Activated CD8-positive, alpha-beta memory T cell treated with anti-CD3 and anti-CD28 coated beads for 4 hours (primary cell): ENCODE data around the gene IRGC.

Source experiments
- DNase-seq, 2 donors: peaks; one replicate each; pipeline ENCODE4 v3.0.0-alpha.2; 2020; ENCODE audit warnings: low read depth in 2 of 2

The IRGC gene

DNA sequence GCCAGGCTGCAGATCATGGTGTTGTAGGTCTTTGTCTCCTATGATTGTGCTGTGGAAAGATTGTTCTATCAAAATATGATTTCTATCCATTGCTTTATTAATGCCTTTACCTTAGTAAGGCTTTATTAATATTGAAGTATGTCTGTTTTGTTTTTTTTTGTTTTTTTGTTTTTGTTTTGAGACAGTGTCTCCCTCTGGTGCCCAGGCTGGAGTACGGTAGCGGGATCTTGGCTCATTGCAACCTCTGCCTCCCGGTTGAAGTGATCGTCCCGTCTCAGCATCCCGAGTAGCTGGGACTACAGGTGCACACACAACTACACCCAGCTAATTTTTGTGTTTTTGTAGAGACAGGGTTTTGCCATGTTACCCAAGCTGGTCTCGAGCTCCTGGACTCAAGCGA lies 7.7 kb downstream of the IRGC start:
- DNase-seq, result no peak

DNA sequence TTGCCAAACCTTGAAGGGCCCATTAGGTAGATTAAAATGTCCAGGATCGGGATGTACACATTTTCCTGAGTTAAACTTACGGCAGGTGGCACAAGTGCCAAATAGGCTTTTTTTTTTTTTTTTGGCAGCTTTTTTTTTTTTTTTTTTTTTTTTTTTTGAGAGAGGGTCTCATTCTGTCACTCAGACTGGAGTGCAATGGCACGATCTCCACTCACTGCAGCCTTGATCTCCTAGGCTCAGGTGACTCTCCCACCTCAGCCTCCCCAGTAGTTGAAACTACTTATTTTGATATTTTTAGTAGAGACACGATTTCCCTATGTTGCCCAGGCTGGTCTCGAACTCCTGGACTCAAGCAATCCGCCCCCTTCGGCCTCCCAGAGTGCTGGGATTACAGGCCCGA lies 9.0 kb downstream of the IRGC start:
- DNase-seq, result no peak

DNA sequence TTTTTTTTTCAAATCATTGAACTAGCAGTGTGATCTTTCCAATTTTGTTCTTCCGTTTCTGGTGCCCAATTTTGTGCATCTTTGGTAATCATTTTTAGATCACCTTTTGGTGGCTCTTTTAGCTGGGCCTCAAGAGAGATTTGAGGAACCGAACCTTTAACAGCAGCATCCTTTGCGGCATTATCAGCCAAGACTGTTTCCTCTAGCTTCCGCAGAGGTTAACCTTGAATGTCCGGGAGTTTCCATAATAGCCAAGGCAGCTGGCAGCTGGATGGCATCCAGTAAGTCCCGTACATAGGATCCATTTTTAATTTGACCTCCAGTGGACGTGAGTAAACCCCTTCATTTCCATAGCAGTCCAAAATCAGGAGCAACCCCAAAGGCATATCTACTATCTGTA lies 9.6 kb downstream of the IRGC start:
- no peak for DNase-seq

DNA sequence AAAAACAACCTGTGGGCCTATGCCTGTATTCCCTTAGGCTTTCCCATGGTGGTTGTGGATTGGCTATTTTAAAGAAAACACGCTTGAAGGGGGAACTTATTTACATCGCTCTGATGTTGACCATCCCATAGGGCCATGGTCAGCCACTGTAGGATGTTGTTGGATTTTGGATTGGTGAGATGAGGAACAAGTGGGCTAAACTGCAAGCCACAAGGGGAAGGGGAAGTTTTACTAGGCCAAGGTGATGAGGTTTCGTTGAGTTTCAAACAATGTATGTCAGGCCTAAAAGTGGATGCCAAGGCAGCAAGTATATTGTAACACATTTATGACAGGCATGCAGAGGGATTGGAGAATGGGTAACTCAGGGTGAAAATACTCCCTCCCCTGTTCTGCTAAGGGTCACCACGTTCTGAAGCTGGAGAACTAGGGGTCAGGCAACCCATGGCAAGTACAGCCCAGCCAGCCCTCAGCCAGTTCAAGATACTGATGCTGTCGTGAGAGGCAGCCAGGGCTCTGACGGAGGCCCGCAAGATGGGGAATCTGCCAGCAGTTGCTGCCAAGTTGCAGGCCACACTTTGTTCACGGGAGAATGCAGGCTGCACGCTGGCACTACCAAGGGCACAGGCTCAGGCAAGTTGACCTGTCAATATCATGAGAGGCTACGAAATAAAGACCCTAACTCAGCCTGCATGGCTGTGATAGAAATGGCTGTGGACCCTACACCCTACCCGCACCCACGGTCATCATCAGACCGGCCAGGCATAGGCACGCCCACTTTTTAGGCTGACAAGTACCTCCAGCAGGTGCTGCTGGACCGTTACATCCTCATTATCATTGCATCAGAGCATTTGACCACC lies 11.1 kb downstream of the IRGC start:
- no peak for DNase-seq

DNA sequence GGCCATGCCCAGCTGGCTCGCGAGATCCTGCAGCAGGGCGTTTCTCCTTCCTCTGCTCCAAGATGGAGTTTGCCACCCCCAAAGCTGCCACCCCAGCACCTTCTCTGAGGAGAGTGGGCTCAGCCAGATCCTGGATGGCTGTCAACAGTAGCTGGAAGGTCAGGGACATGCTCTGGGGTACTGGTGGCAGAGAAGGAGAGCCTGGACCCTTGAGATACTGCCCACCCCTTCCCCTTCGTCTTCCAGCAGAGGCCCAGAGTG lies 11.6 kb downstream of the IRGC start:
- DNase-seq, result no peak

DNA sequence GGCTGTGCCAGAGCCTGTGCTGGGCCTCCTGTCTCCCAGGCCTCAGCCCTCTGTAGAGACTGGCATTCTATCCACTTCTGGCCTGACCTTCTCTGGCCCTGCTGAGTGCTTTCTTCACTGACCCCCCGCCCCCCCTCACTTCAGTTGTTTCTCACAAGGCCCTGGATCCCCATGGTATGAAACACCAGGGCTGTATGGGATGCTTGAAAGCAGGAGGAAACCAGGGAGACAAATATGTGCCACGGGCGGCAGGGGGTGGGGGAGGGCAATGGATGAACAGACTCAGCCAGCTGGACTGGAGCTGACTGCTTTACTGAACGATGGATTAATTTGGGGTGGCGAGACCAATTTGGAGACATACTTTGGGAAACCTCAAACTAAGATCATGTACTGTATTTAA lies 14.0 kb downstream of the IRGC start:
- no peak for DNase-seq

DNA sequence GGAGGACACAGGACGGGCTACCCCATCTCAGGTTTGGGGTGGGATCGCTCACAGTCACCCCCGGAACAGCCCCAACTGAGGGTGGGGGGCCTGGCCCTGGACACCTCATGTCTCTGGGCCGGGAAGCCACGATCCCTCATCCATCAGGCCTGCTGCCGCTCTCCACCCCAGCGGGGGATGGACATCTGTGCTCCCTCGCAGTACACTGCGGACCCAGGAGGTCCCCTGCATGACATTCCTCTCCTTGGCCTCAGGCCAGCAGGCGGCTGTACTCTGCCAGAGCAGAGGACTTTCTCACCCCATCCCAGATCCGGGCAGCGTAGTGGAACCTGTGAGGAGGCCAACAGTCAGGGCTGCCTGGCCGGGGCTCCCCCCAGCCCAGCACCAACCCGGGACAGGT lies 15.5 kb downstream of the IRGC start:
- no peak for DNase-seq

DNA sequence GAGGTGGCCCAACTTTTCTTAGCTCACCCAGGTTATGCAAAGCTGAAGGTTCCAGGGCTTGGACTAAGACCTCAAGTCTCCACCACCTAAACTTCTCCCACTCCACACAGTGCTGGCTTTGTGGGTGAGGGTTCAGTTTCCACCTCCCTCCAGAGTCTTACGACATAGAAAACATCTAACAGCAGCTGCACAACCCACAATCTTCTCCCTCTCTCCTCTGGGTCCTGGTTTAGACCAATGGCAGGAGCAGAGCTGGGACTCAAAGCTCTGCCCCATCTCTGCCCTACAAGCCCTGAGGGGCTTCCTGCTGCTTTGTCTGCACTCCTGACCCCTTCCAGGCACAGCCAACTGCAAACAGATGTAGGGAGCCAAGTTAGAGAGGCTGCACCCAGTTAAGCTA lies 16.0 kb downstream of the IRGC start:
- DNase-seq, result no peak

DNA sequence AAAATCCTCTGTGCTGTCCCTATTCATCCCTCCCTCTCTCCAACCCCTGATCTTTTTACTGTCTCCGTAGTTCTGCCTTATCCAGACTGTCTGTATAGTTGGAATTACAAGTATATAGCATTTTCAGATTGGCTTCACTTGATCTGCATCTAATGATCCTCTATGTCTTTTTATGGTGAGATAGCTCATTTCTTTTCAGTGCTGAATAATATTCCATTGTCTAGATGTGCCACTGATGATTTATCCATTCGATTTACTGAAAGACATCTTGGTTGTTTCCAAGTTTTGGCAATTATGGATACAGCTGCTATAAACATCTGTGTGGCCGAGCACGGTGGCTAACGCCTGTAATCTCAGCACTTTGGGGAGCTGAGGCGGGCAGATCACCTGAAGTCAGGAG lies 19.1 kb downstream of the IRGC start:
- no peak for DNase-seq

DNA sequence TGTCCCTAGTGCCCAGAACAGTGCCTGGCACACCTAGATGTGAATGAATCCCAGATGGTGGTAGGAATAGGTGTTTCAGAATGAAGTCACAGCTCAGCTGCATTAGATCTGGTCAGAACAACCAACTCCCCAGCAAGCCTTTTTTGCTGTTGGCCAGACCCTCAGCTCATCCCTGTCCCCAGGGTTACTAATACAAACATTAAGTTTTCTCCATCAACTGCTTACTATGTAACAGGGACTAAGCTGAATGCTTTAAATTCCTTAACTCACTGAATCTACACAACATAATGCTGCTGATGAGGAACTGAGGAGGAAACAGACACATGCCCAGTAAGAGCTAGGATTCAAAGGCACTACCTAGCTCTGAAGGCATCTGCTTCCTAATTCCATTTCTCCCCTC lies 20.1 kb downstream of the IRGC start:
- no peak for DNase-seq

DNA sequence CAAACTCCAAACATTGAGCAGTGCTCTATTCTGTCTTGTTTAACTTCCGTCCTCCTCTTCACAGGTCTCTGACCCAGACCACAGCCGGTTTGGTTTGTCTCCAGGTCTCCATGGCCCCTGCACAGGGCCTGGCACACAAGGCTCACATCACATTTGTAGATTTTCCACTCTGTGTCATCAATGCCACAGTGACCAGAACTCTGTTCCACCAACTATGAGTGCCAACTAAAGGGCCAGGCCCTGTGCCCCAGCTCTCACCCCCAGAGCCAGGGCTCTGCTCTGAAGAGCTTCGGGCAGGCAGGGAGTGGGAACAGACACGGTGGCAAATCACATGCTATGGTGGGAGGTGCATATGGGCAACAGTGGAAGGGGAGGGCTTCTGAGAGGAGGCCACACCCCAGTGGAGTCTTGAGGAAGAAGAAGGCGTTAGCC lies 22.9 kb downstream of the IRGC start:
- DNase-seq, result no peak

DNA sequence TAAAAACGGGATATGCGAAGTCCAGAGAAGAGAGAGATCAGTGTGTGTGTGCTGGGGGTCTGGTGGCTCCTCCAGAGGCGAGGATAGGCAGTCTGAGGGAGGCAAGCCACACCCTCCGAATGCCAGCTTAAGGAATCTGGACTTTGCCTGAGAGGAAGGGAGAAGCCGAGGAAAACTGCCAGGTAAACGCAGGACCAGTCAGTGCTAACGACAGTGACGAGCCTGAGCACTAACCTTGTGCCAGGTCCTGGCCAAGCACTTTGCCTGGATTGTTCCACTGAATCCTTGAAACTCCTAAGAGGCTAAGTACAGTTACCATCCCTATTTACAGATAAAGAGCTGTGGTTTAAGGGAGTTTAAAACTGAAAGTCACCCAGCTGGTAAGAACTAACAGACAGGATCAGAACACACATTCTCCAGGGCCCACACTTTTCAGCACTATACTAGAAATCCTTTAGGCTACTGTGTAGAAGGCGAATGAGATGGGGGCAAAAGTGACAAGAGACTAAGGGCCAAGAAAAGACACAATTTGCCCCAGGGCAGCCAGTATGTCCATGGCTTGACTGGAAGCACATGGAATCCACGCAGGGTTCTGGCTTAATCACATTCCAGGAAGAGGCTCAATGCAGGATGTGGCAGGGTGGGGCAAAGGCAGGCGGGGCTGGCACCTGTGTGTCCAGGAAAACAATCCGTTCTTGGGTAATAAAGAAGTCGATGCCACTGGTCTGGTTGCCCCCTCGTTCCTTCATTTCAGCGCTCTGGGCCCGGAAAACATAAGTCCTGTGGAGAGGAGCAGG lies 23.8 kb downstream of the IRGC start:
- no peak for DNase-seq

DNA sequence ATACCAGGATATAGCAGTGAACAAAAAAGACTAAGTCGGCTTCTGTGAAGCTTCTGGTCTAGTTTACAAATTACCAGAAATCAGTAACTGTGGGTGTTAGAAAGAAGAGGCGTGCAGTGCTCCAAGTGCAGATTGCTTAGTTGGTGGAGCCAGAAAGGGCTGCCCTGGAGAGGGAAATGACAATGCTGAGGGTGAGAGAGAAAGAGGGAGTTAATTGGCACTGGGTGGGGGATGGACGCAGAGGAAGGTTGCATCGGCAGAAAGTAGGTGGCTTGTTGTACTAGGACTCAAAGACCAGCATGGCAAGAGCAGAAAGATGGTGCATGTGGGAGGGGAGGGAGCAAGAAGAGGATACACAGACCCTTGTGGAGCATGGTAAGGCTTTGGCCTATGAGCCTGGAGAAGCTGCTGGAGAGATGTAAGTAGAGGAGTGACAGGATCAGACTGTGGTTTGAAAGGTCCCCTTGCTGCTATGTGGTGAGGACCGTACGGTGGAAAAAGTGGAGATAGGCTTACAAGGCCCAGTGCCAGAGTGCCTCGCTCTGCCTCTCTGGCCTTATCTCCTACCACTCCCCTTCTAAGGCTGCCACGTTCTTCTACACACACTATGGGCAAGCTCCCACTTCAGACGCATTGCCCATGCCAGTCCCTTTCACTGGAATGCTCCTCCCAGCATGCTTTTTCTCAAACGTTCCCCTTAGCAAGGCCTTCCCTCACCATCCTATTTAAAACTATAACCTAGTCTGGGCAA lies 25.4 kb downstream of the IRGC start:
- no peak for DNase-seq

DNA sequence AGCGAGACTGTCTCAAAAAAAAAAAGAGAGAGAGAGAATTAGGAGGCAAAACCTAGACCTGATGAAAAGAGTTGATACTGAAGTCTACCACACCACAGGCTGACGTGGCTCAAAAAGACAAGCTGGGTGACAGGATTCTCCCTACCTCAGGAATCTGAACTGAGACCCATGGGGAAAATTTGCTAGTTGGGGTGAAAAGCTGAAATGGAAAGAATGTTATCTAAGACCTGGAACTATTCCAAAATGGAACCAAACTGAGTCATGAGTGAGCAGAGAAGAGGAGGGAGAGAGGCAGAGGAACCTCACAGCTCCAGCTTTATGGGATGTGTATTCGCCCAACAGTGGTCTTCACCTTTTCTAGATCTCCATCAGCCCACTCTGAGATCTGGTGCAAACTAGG lies 27.2 kb downstream of the IRGC start:
- no peak for DNase-seq

DNA sequence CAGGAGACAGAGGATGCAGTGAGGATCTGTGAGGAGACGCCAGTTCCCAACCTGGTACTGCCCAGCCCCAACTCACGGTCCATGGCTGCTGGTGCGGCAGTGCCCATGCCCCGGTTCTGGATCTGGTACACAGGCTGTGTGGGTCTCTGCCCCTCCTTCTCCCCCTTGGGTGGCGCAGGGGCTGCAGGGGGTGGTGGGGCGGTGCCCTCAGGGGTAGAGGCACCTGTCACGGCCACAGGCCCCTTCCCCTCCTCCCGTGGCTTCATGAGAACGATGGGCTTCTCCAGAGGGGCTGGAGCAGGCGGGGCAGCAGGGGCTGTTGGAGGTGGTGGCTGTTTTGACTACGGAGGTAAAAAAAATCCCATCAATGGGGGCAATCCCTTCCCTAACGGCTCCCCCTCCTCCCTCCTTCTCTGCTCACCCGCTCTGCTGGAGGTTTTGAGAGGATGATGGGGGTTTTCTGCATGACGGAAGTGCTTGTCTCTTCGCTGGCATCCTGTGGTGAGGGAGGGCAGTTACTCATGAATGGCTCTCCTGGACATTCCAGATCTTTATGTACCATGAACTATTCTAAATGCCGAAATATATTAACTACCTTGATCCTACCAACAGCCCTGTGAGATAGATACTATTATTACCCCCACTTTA lies 31.8 kb downstream of the IRGC start:
- DNase-seq, result no peak

DNA sequence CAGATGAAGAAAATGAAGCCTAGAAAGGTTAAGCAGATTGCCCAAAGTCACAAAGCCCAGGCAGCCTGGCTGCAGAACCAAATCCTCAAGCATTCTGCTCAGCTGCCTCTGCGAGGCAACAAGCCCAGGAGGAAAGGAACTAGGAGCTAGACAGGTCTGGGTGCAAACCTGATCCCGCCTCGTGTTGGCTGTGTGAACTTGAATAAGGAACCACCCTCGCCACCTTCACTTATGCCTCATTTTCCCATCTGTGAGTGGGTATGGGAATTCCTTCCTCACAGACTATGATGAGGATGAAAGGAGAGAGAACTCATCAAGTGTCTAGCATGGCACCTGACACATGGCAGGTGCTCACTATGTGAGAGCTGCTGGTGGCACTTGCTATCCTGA lies 32.3 kb downstream of the IRGC start:
- no peak for DNase-seq

DNA sequence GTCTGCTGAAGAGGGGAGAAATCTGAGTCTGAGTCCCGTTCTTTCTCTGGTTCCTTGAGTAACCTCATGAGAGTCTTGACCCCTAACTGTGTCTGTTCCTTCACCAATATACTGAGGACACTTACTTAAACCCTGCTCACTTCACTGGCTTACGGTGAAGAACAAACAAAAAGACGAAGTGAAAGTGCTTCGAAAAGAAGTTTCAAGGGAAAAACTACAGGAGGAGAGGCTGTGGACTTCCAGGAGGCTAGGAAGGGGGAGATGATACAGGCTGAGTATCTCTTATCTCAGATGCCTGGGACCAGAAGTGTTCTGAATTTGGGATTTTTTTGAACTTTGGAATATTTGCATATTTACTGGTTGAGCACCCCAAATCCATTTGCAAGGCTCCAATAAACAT lies 32.8 kb downstream of the IRGC start:
- DNase-seq, result no peak

DNA sequence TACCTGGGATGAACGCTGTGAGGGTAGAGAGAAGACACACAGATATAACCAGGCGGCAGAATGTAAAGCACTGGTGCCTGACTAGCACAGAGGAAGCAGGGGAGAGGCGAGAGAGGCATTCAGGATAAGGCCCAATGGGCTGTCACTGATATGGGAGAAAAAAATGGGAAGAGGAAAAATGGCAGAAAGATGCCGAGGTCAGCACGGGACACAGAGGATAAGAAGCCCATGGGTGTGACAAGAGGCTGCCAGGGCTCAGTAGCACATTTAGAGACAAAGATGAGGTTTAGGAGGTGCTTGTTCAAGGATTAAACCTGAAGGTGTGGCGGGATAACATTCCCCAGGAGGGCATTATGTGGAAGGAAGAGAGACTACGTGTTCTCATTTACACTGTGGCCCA lies 33.3 kb downstream of the IRGC start:
- no peak for DNase-seq

DNA sequence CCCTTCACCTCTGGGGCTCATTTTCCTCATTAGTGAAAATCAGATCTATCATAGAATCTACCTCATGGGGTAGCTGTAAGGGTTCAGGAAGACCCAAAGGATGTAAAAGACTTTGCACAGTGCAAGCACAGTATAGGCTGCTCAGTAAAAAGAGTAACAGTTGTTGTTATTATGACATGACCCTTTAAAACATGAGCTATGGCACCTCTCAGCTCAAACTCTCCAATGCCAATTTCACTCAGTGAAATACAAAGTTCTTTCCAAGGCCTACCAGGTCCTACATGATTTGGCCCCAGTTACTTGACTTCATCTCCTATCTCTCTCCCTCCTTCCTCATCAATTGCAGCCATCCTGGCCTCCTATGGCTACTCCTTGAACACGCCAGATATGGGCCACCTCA lies 34.0 kb downstream of the IRGC start:
- no peak for DNase-seq

DNA sequence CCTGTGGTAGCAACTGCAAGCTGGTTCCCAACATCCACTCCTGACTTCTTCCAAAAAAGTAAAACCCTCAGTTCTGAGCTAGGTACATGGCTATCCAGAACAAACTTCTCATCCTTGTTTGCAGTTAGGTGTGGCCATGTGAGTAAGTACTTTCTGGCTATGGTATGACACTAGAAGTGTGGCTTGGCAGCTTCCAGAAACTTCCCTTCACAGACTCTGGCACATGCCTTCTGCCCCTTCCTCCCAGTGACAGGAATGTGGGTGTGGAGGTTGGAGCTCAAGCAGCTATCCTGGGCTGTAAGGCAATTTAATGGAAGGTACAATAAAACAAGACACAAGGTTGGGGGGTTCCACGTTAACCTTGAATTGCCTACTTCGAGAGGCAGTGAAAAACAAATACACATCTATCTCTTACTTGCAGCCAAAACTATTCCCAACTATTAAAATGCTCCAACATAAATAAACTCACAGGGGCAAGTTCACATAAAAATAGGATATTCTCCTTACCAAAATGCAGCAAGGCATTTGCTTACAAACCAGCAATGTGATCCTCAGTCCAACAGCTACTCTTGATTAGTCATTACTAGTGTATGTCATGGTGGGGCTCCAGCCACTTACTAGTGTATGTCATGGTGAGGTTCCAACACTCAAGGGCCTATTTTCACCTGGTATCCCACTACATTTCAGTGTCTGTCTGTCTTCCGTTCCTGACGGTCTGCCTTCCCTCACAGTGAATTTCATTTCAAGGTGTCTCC lies 35.8 kb downstream of the IRGC start:
- no peak for DNase-seq

DNA sequence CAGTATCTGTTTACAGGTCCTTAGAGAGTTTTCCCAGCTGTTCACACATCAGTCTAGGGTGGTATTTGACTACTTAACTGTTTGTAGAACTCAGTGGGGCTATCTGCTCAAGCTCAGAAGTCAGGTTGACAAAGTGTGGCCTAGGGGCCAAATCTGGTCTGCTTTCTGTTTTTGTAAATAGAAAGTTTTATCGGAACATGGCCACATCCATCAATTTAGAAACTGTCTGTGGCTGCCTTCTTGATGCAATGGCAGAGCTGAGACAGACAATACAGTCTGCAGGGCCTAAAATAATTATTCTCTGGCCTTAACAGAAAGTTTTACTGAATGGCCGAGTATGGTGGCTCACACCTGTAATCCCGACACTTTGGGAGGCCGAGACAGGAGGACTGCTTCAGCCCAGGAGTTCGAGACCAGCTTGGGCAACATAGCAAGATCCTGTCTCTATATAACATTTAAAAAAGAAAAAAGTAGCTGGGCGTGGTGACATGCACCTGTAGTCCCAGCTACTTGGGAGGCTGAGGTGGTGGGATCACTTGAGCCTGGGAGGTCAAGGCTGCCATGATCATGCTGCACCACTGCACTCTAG lies 36.5 kb downstream of the IRGC start:
- no peak for DNase-seq

DNA sequence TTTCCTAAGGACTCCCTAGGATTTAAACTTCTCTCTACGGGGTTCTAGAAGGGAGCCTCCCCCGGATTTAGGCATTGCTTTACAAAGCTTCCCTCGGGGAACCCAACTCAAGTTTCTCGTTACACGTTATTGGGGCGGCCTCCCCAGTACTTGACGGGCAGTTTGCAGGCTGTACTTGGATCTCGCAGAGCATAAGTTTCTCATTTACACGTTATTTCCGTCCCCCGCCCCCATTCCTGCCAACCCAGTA lies 38.3 kb downstream of the IRGC start:
- DNase-seq, result no peak
